ENCODE data around the gene GET4. TPM values are rescaled to one million over a fixed set of nuclear protein-coding genes. Genes with fewer than 3 reads are reported as not detected.

GET4 gene
- total and polyA plus RNA-seq, 2 experiments from 2014 or later: 48.3 to 102 TPM

GRCh38 chr7:930975-931758 is 54.8 kb downstream of the GET4 start:
- Histone ChIP-seq H3K9me2 (replicated peaks; ENCODE audit: insufficient read depth) (no peaks in the 10 kb centered on the region), H3K79me2 (no peaks in the 10 kb centered on the region), H3K36me3 (replicated peaks; ENCODE audit: insufficient read depth, low read depth) (no peaks in the 10 kb centered on the region), H4K20me1 (ENCODE audit: insufficient read depth, poor library complexity, severe bottlenecking) (no peaks in the 10 kb centered on the region), H3K4me3 (no peak overlapping the region), H3K4me2 (no peak overlapping the region), H3K27ac (no peak overlapping the region), H2AFZ (no peak overlapping the region), H3K27me3 (no peaks in the 10 kb centered on the region), H3K4me1 (ENCODE audit: insufficient read depth) (peaks cover 9% of the 10 kb centered on the region), H3K9me3 (ENCODE audit: low read depth) (no peaks in the 10 kb centered on the region)
- no peak for TF ChIP-seq EZH2 (IDR thresholded peaks at IDR 0.05; ENCODE audit: borderline replicate concordance)
- TF ChIP-seq, protein P1, sequence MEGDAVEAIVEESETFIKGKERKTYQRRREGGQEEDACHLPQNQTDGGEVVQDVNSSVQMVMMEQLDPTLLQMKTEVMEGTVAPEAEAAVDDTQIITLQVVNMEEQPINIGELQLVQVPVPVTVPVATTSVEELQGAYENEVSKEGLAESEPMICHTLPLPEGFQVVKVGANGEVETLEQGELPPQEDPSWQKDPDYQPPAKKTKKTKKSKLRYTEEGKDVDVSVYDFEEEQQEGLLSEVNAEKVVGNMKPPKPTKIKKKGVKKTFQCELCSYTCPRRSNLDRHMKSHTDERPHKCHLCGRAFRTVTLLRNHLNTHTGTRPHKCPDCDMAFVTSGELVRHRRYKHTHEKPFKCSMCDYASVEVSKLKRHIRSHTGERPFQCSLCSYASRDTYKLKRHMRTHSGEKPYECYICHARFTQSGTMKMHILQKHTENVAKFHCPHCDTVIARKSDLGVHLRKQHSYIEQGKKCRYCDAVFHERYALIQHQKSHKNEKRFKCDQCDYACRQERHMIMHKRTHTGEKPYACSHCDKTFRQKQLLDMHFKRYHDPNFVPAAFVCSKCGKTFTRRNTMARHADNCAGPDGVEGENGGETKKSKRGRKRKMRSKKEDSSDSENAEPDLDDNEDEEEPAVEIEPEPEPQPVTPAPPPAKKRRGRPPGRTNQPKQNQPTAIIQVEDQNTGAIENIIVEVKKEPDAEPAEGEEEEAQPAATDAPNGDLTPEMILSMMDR (IDR thresholded peaks at IDR 0.05; ENCODE audit: poor library complexity): no peak
- TF ChIP-seq EZH2phosphoT487 (IDR thresholded peaks at IDR 0.05; ENCODE audit: low read depth, severe bottlenecking, unreplicated experiment): no peak
- DNase-seq (ENCODE audit: low spot score): no peak
- WGBS (ENCODE audit: low lambda C conversion rate, missing lambda C conversion rate): 87% methylated on average over 24 of the region's 29 CpGs

- Histone ChIP-seq H3K9me2 (replicated peaks; ENCODE audit: insufficient read depth) (no peaks in the 10 kb centered on the region), H3K79me2 (no peaks in the 10 kb centered on the region), H3K4me2 (no peak overlapping the region), H2AFZ (no peak overlapping the region), H4K20me1 (ENCODE audit: insufficient read depth, poor library complexity, severe bottlenecking) (no peaks in the 10 kb centered on the region), H3K36me3 (replicated peaks; ENCODE audit: insufficient read depth, low read depth) (no peaks in the 10 kb centered on the region), H3K9me3 (ENCODE audit: low read depth) (no peaks in the 10 kb centered on the region), H3K4me3 (no peak overlapping the region), H3K27ac (no peak overlapping the region), H3K4me1 (ENCODE audit: insufficient read depth) (peaks cover 1% of the 10 kb centered on the region), H3K27me3 (no peaks in the 10 kb centered on the region)
- DNase-seq (ENCODE audit: low spot score): no peak
- WGBS (ENCODE audit: low lambda C conversion rate, missing lambda C conversion rate): 91% methylated on average over 21 of the region's 21 CpGs
- no peak for TF ChIP-seq EZH2phosphoT487 (IDR thresholded peaks at IDR 0.05; ENCODE audit: low read depth, severe bottlenecking, unreplicated experiment)
- TF ChIP-seq EZH2 (IDR thresholded peaks at IDR 0.05; ENCODE audit: borderline replicate concordance): no peak
- TF ChIP-seq, protein P1 (IDR thresholded peaks at IDR 0.05; ENCODE audit: poor library complexity): no peak
Observed at GRCh38 chr7:931871-932650, 55.7 kb downstream of the GET4 start.

DNA sequence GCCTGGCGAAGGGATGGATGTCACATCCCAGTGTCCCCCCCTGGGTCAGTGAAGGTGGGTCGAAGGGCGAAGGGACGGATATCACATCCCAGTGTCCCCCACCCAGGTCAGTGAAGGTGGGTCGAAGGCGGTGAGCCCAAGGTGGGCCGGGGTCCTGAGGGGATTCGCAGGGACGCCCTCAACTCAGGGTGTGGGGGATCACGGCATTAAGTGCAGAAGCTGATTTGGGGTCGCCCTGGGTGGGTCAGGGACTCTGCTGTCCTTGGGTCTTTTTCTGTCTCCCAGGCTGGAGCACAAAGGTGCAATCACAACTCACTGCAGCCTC is 56.3 kb downstream of the GET4 start:
- Histone ChIP-seq H3K36me3 (replicated peaks; ENCODE audit: insufficient read depth, low read depth) (no peaks in the 10 kb centered on the region), H3K4me2 (no peak overlapping the region), H3K27ac (no peak overlapping the region), H3K27me3 (no peaks in the 10 kb centered on the region), H3K9me3 (ENCODE audit: low read depth) (no peaks in the 10 kb centered on the region), H3K79me2 (no peaks in the 10 kb centered on the region), H2AFZ (no peak overlapping the region), H4K20me1 (ENCODE audit: insufficient read depth, poor library complexity, severe bottlenecking) (no peaks in the 10 kb centered on the region), H3K9me2 (replicated peaks; ENCODE audit: insufficient read depth) (no peaks in the 10 kb centered on the region), H3K4me1 (ENCODE audit: insufficient read depth) (no peaks in the 10 kb centered on the region), H3K4me3 (no peak overlapping the region)
- no peak for DNase-seq (ENCODE audit: low spot score)
- 96% methylated on average over 10 of the region's 11 CpGs for WGBS (ENCODE audit: low lambda C conversion rate, missing lambda C conversion rate)
- no peak for TF ChIP-seq EZH2 (IDR thresholded peaks at IDR 0.05; ENCODE audit: borderline replicate concordance)
- TF ChIP-seq, protein P1 (IDR thresholded peaks at IDR 0.05; ENCODE audit: poor library complexity): no peak
- TF ChIP-seq EZH2phosphoT487 (IDR thresholded peaks at IDR 0.05; ENCODE audit: low read depth, severe bottlenecking, unreplicated experiment): no peak

All from hepatocyte (in vitro differentiated cells).